Measurements from ENCODE around the gene LRRC8E.
A peak's percentile ranks its signal among the peaks of the same experiment; 100 is the strongest.

The LRRC8E gene

DNA sequence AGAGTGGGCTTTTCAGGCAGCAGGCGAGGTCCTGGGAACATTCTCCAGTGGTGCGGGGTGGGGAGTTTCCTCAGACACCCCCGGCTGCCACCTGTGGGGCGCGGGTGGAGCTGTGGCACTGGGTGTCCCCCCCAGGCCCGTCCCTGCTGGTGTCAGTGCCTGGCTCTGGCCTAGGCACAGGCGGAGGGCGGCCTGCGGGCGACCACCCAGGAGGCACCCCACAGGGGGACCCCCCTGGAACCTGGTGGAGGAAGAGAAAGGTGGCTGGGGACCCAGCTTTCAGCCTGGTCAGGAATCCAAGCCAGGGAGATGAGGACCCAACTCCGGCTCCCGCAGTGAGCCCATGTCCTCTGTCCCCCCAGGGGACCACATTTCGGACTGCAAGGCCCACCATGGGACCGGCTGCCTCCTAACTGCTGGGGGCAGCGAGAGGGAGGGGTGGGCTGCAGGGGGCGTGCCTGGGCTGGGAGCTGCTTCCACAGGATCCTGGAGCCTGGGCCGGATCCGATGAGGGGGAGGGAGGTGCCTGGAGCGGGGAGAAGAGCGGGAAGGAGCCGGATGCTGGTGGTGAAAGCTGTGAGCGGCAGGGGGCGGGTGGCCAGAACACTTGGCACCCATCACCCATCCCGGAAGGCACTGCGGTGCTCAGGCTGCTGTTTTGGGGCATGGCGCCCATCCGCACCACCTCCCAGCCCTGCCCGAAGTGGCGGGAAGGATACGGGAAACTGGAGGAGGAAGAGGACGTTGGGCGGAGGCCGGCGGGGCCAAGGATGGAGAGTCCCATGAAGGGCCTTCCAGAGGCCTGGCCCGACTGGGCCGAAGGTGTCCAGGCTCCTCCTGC is 43.1 kb downstream of the LRRC8E start:
- no peaks in the 10 kb centered on the region for H3K9me3 ChIP-seq (ENCODE audit: control insufficient read depth, low read length)
- WGBS, 2 experiments (ENCODE audit: insufficient coverage in 2 of 2) = 97 to 99% methylated on average over 25 to 28 of the region's 36 CpGs
- peaks cover 16% of the 10 kb centered on the region for H3K4me1 ChIP-seq (ENCODE audit: control insufficient read depth, insufficient read depth, low read length, poor library complexity, severe bottlenecking)
- no peak overlapping the region for H3K27ac ChIP-seq (ENCODE audit: low read depth, low read length, severe bottlenecking)
- no peak overlapping the region for H3K4me3 ChIP-seq (ENCODE audit: extremely low read depth, insufficient read depth, low read length, poor library complexity, severe bottlenecking)
- H3K36me3 ChIP-seq (ENCODE audit: control insufficient read depth, insufficient read depth, low read length) = peaks cover 66% of the 10 kb centered on the region

DNA sequence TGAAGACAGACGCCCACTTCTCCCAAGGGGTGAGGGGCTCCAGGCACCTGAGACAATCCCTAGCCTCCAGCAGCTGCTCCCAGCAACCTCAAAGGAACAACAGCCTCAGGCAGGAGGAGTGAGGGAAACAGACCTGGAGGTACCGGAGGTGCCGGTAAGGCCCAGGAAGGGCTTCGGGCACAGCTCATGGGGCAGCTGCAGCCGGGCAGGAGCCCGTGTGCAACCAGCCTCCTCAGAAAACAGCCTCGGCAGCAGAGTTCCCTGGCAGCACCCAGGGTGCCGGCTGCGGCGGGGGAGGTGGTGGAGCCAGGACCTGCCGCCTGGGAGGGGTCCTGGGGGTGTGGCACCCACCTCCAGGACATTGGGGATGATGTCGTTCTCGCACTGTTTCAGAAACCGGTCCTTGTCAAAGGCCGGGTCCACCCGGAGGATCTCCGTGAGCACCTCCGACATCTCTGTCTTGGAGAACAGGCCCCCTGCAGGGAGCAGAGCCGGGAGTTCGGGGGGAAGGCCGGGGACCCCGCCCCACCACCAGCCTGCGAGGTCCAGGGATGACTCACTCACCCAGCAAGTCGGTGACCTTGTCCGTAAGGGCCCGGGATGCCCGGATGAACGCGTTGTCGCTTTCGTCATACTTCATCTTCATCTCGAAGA is 44.1 kb downstream of the LRRC8E start:
- Histone ChIP-seq H3K27ac (ENCODE audit: low read depth, low read length, severe bottlenecking) (no peak overlapping the region), H3K36me3 (ENCODE audit: control insufficient read depth, insufficient read depth, low read length) (peaks cover 71% of the 10 kb centered on the region)
- WGBS, 2 experiments (ENCODE audit: insufficient coverage in 2 of 2) = 94 to 98% methylated on average over 23 to 27 of the region's 32 CpGs

DNA sequence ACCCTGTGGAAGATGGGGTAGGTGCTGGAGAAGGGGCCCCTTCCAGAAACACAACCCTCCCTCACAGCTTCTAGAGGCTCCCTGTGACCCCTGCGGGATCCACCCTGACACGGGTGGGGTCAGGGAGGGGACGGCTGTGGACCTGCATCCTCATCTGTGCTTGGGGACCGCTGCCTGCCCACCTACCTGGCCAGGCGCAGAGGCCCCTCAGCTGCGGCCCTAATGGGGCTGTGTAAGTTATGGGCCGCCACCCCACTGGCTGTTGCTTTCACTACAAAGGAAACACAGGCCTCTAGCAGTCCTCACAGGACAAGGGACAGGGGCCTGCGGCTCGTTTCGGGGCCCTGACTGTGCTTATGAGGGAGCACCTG is 44.6 kb downstream of the LRRC8E start:
- H3K27ac ChIP-seq (ENCODE audit: low read depth, low read length, severe bottlenecking) = no peak overlapping the region
- H3K9me3 ChIP-seq (ENCODE audit: control insufficient read depth, low read length) = no peaks in the 10 kb centered on the region
- WGBS, 2 experiments (ENCODE audit: insufficient coverage in 2 of 2) = 88 to 97% methylated on average over 7 to 10 of the region's 10 CpGs
- H3K4me1 ChIP-seq (ENCODE audit: control insufficient read depth, insufficient read depth, low read length, poor library complexity, severe bottlenecking) = peaks cover 8% of the 10 kb centered on the region
- H3K36me3 ChIP-seq (ENCODE audit: control insufficient read depth, insufficient read depth, low read length) = peaks cover 76% of the 10 kb centered on the region
- H3K4me3 ChIP-seq (ENCODE audit: extremely low read depth, insufficient read depth, low read length, poor library complexity, severe bottlenecking) = no peak overlapping the region

More for the DNA sequence above, 44.1 kb downstream of the LRRC8E start:
- Histone ChIP-seq H3K9me3 (ENCODE audit: control insufficient read depth, low read length) (no peaks in the 10 kb centered on the region), H3K4me1 (ENCODE audit: control insufficient read depth, insufficient read depth, low read length, poor library complexity, severe bottlenecking) (peaks cover 10% of the 10 kb centered on the region), H3K4me3 (ENCODE audit: extremely low read depth, insufficient read depth, low read length, poor library complexity, severe bottlenecking) (no peak overlapping the region)

DNA sequence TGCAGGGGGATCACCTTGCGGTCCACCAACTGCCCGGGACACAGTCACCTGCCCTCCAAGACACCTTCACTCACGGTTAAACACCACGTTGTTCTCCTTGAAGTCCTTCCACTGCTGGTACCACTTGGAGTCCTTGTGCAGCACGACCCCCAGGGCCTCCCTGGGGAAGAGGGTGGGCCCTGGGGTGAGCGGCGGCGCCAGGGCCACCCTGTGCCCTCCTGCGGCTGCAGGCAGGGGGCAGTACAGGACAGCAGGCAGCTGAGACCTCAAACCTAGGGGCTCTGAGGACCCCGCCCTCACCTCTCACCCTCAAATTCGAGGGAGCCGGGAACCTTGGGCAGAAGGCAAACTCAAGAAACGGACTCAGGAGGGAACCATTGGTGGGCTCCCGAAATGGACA is 45.1 kb downstream of the LRRC8E start:
- Histone ChIP-seq H3K36me3 (ENCODE audit: control insufficient read depth, insufficient read depth, low read length) (peaks cover 81% of the 10 kb centered on the region), H3K4me1 (ENCODE audit: control insufficient read depth, insufficient read depth, low read length, poor library complexity, severe bottlenecking) (peaks cover 3% of the 10 kb centered on the region), H3K9me3 (ENCODE audit: control insufficient read depth, low read length) (no peaks in the 10 kb centered on the region), H3K4me3 (ENCODE audit: extremely low read depth, insufficient read depth, low read length, poor library complexity, severe bottlenecking) (no peak overlapping the region), H3K27ac (ENCODE audit: low read depth, low read length, severe bottlenecking) (no peak overlapping the region)
- 95 to 98% methylated on average over 9 to 13 of the region's 14 CpGs for whole genome bisulfite sequencing, 2 experiments (ENCODE audit: insufficient coverage in 2 of 2)

- no peak overlapping the region for H3K27ac ChIP-seq (ENCODE audit: low read depth, low read length, severe bottlenecking)
- WGBS, 2 experiments (ENCODE audit: insufficient coverage in 2 of 2) = 93 to 97% methylated on average over 50 to 55 of the region's 55 CpGs
- H3K4me3 ChIP-seq (ENCODE audit: extremely low read depth, insufficient read depth, low read length, poor library complexity, severe bottlenecking) = no peak overlapping the region
- H3K36me3 ChIP-seq (ENCODE audit: control insufficient read depth, insufficient read depth, low read length) = peaks cover 86% of the 10 kb centered on the region
- H3K9me3 ChIP-seq (ENCODE audit: control insufficient read depth, low read length) = no peaks in the 10 kb centered on the region
- no peaks in the 10 kb centered on the region for H3K4me1 ChIP-seq (ENCODE audit: control insufficient read depth, insufficient read depth, low read length, poor library complexity, severe bottlenecking)
Observed at GRCh38 chr19:7933828-7934725, 45.8 kb downstream of the LRRC8E start.

- no peak overlapping the region for H3K4me3 ChIP-seq (ENCODE audit: extremely low read depth, insufficient read depth, low read length, poor library complexity, severe bottlenecking)
- 97 to 98% methylated on average over 17 to 21 of the region's 21 CpGs for WGBS, 2 experiments (ENCODE audit: insufficient coverage in 2 of 2)
- H3K27ac ChIP-seq (ENCODE audit: low read depth, low read length, severe bottlenecking) = no peak overlapping the region
- H3K36me3 ChIP-seq (ENCODE audit: control insufficient read depth, insufficient read depth, low read length) = peaks cover 88% of the 10 kb centered on the region
- H3K4me1 ChIP-seq (ENCODE audit: control insufficient read depth, insufficient read depth, low read length, poor library complexity, severe bottlenecking) = no peaks in the 10 kb centered on the region
- H3K9me3 ChIP-seq (ENCODE audit: control insufficient read depth, low read length) = no peaks in the 10 kb centered on the region
Observed at GRCh38 chr19:7934766-7935165, 46.5 kb downstream of the LRRC8E start.

GRCh38 chr19:7940841-7941240 is 52.5 kb downstream of the LRRC8E start:
- 98% methylated on average over 11 to 12 of the region's 13 CpGs for WGBS, 2 experiments (ENCODE audit: insufficient coverage in 2 of 2)
- peaks cover 5% of the 10 kb centered on the region for H3K4me1 ChIP-seq (ENCODE audit: control insufficient read depth, insufficient read depth, low read length, poor library complexity, severe bottlenecking)
- no peak overlapping the region for H3K4me3 ChIP-seq (ENCODE audit: extremely low read depth, insufficient read depth, low read length, poor library complexity, severe bottlenecking)
- H3K27ac ChIP-seq (ENCODE audit: low read depth, low read length, severe bottlenecking) = no peak overlapping the region
- H3K36me3 ChIP-seq (ENCODE audit: control insufficient read depth, insufficient read depth, low read length) = peaks cover 46% of the 10 kb centered on the region
- H3K9me3 ChIP-seq (ENCODE audit: control insufficient read depth, low read length) = no peaks in the 10 kb centered on the region

- Histone ChIP-seq H3K27ac (ENCODE audit: low read depth, low read length, severe bottlenecking) (no peak overlapping the region), H3K4me3 (ENCODE audit: extremely low read depth, insufficient read depth, low read length, poor library complexity, severe bottlenecking) (peak overlapping the region; percentile 88), H3K9me3 (ENCODE audit: control insufficient read depth, low read length) (no peaks in the 10 kb centered on the region), H3K4me1 (ENCODE audit: control insufficient read depth, insufficient read depth, low read length, poor library complexity, severe bottlenecking) (peaks cover 5% of the 10 kb centered on the region), H3K36me3 (ENCODE audit: control insufficient read depth, insufficient read depth, low read length) (peaks cover 38% of the 10 kb centered on the region)
- 96 to 97% methylated on average over 15 of the region's 19 CpGs for WGBS, 2 experiments (ENCODE audit: insufficient coverage in 2 of 2)
Observed at GRCh38 chr19:7941895-7942596, 53.7 kb downstream of the LRRC8E start.

- Histone ChIP-seq H3K4me3 (ENCODE audit: extremely low read depth, insufficient read depth, low read length, poor library complexity, severe bottlenecking) (peak overlapping the region; percentile 88), H3K9me3 (ENCODE audit: control insufficient read depth, low read length) (no peaks in the 10 kb centered on the region), H3K27ac (ENCODE audit: low read depth, low read length, severe bottlenecking) (peak overlapping the region; percentile 98), H3K4me1 (ENCODE audit: control insufficient read depth, insufficient read depth, low read length, poor library complexity, severe bottlenecking) (peaks cover 5% of the 10 kb centered on the region), H3K36me3 (ENCODE audit: control insufficient read depth, insufficient read depth, low read length) (peaks cover 31% of the 10 kb centered on the region)
- WGBS, 2 experiments (ENCODE audit: insufficient coverage in 2 of 2) = 12 to 21% methylated on average over 18 to 31 of the region's 33 CpGs
Observed at GRCh38 chr19:7942981-7943443, 54.7 kb downstream of the LRRC8E start.
